ENCODE data around the gene CD1E. TPM values are rescaled to one million over a fixed set of nuclear protein-coding genes. Genes with fewer than 3 reads are reported as not detected.

The CD1E gene
- total and polyA plus RNA-seq, 2 of the 8 experiments (the other 6 are each of a cell fraction or from before 2014, with no cell fraction given) = not detected

DNA sequence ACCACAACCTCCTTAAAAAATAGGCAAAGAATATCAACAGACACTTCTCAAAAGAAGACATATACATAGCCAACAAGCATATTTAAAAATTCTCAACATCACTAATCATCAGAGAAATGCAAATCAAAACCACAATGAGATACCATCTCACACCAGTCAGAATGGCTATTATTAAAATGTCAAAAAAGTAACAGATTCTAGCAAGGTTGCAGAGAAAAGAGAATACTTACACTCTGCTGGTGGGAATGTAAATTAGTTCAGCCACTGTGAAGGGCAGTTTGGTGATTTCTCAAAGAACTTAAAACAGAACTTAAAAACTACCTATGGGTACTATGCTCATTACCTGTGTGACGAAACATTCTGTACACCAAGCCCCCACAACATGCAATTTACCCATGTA, 43.1 kb upstream of the CD1E start:
- Histone ChIP-seq H3K14ac (ENCODE audit: insufficient read length) (no peak overlapping the region), H3K79me2 (ENCODE audit: control insufficient read depth in 1 of 2, insufficient read depth in 2 of 2, low read length in 2 of 2) (no peaks in the 10 kb centered on the region), H4K91ac (replicated peaks; ENCODE audit: insufficient read length, low read length) (no peak overlapping the region), H2BK15ac (ENCODE audit: low read length) (no peak overlapping the region), H2BK12ac (ENCODE audit: low read depth, low read length) (no peak overlapping the region), H3K27ac (ENCODE audit: low read depth, low read length) (no peak overlapping the region), H3K9ac (replicated peaks in 1 of 4; ENCODE audit: extremely low read depth in 1 of 4, low read depth in 3 of 4, low read length in 3 of 4) (no peak overlapping the region), H3K4me2 (ENCODE audit: insufficient read depth in 1 of 2, low read depth in 2 of 2, low read length in 2 of 2) (no peak overlapping the region), H3K9me3 (ENCODE audit: insufficient read depth in 2 of 2, low read depth in 1 of 2, low read length in 1 of 2) (no peaks in the 10 kb centered on the region), H4K20me1 (replicated peaks in 1 of 2; ENCODE audit: control insufficient read depth in 1 of 2, insufficient read depth in 2 of 2, low read length in 2 of 2) (no peaks in the 10 kb centered on the region), H2AFZ (ENCODE audit: low read length) (no peak overlapping the region), H3K36me3 (ENCODE audit: control insufficient read depth in 2 of 4, insufficient read depth in 4 of 4, low read length in 3 of 4) (no peaks in the 10 kb centered on the region), H3K23ac (ENCODE audit: insufficient read length) (no peak overlapping the region), H2BK5ac (ENCODE audit: low read depth, low read length) (no peak overlapping the region), H2AK5ac (ENCODE audit: low read depth, low read length) (no peak overlapping the region), H2BK20ac (ENCODE audit: low read length) (no peak overlapping the region), H4K8ac (ENCODE audit: extremely low read depth, insufficient read depth, low read length) (no peak overlapping the region), H3K4me3 (ENCODE audit: extremely low read depth in 1 of 4, insufficient read depth in 2 of 4, low read depth in 3 of 4, low read length in 4 of 4) (no peak overlapping the region), H2BK120ac (replicated peaks; ENCODE audit: low read depth, low read length) (no peak overlapping the region), H4K5ac (ENCODE audit: insufficient read length, low read depth, low read length) (no peak overlapping the region), H3K56ac (replicated peaks; ENCODE audit: insufficient read length, low read depth, low read length) (no peak overlapping the region), H3K79me1 (ENCODE audit: low read depth, low read length) (no peaks in the 10 kb centered on the region), H3K4ac (replicated peaks; ENCODE audit: insufficient read length, low read depth, low read length) (no peak overlapping the region), H3K18ac (ENCODE audit: extremely low read depth, low read length) (no peak overlapping the region), H3K23me2 (ENCODE audit: low read depth, low read length) (no peaks in the 10 kb centered on the region), H3K27me3 (replicated peaks in 1 of 4; ENCODE audit: control insufficient read depth in 3 of 4, extremely low read depth in 1 of 4, insufficient read depth in 3 of 4, low read length in 3 of 4) (no peaks in the 10 kb centered on the region), H3K4me1 (replicated peaks in 1 of 4; ENCODE audit: control insufficient read depth in 3 of 4, insufficient read depth in 4 of 4, low read length in 3 of 4) (no peaks in the 10 kb centered on the region)
- no peak for DNase-seq (ENCODE audit: low read depth in 1 of 2, low spot score in 2 of 2)
- ChIA-PET CTCF (ENCODE audit: partially characterized antibody) (no interaction called here), POLR2A (ENCODE audit: partially characterized antibody) (no interaction called here)
- no peak for FAIRE-seq
- WGBS, 2 experiments (ENCODE audit: extremely low coverage in 1 of 2, insufficient coverage in 1 of 2, insufficient read length in 1 of 2, insufficient replicate concordance in 2 of 2, low coverage in 1 of 2, low lambda C conversion rate in 2 of 2, missing lambda C conversion rate in 1 of 2) = 82% methylated on average over 1 of the region's 1 CpG; no CpG with 5 or more reads in 1 of the 2 experiments
- TF ChIP-seq CBX8 (IDR thresholded peaks at IDR 0.05; ENCODE audit: borderline replicate concordance, low read depth, low read length) = no peak
- no peak for TF ChIP-seq RBBP5 (IDR thresholded peaks at IDR 0.05; ENCODE audit: borderline replicate concordance, low read depth, low read length)
- no peak for TF ChIP-seq MAFK (IDR thresholded peaks at IDR 0.05; ENCODE audit: low read depth, low read length)
- no peak for TF ChIP-seq MAX (IDR thresholded peaks at IDR 0.05)
- TF ChIP-seq EGR1 (IDR thresholded peaks at IDR 0.05; ENCODE audit: borderline replicate concordance, low read depth, low read length) = no peak
- TF ChIP-seq CBX5 (IDR thresholded peaks at IDR 0.05; ENCODE audit: low read depth, low read length) = no peak
- TF ChIP-seq CTCF (IDR thresholded peaks at IDR 0.05; ENCODE audit: control extremely low read depth in 1 of 3, insufficient read depth in 1 of 3, low read depth in 1 of 3, low read length in 3 of 3) = no peak
- TF ChIP-seq BCL11A (IDR thresholded peaks at IDR 0.05; ENCODE audit: low read depth in 2 of 2, low read length in 2 of 2) = no peak
- TF ChIP-seq KDM5A (IDR thresholded peaks at IDR 0.05; ENCODE audit: low read length) = no peak
- no peak for TF ChIP-seq POU5F1 (IDR thresholded peaks at IDR 0.05; ENCODE audit: low read depth, low read length)
- no peak for TF ChIP-seq NRF1 (IDR thresholded peaks at IDR 0.05; ENCODE audit: low read depth, low read length)
- TF ChIP-seq RNF2 (IDR thresholded peaks at IDR 0.05; ENCODE audit: borderline replicate concordance, low read depth, low read length, missing control alignments, poor library complexity, severe bottlenecking) = no peak

All from H1 (cell line).